ENCODE data around the gene C3orf20.

The C3orf20 gene

GRCh38 chr3:14700891-14701290 lies 25.9 kb downstream of the C3orf20 start:
- intact Hi-C loops (cut with DNase I; ENCODE audit: low total_unique reads): no loop called here
- no peak for DNase-seq

GRCh38 chr3:14701676-14702075 lies 26.7 kb downstream of the C3orf20 start:
- no peaks in the 10 kb centered on the region for H3K9me3 ChIP-seq
- no peak for TF ChIP-seq CTCF (IDR thresholded peaks at IDR 0.05)
- no peaks in the 10 kb centered on the region for H3K4me1 ChIP-seq
- no peaks in the 10 kb centered on the region for H3K27me3 ChIP-seq
- H3K27ac ChIP-seq: no peak overlapping the region
- H3K4me3 ChIP-seq: no peak overlapping the region
- intact Hi-C loops (cut with DNase I; ENCODE audit: low total_unique reads): no loop called here
- DNase-seq: no peak
- H3K36me3 ChIP-seq: no peaks in the 10 kb centered on the region

More at GRCh38 chr3:14700891-14701290, 25.9 kb downstream of the C3orf20 start:
- Histone ChIP-seq H3K27me3 (no peaks in the 10 kb centered on the region), H3K27ac (no peak overlapping the region), H3K4me1 (no peaks in the 10 kb centered on the region), H3K36me3 (no peaks in the 10 kb centered on the region), H3K4me3 (no peak overlapping the region), H3K9me3 (no peaks in the 10 kb centered on the region)
- no peak for TF ChIP-seq CTCF (IDR thresholded peaks at IDR 0.05)

- Histone ChIP-seq H3K4me3 (no peak overlapping the region), H3K36me3 (no peaks in the 10 kb centered on the region), H3K4me1 (no peaks in the 10 kb centered on the region), H3K27me3 (no peaks in the 10 kb centered on the region), H3K9me3 (no peaks in the 10 kb centered on the region), H3K27ac (no peak overlapping the region)
- no peak for DNase-seq
- no peak for TF ChIP-seq CTCF (IDR thresholded peaks at IDR 0.05)
- intact Hi-C loops (cut with DNase I; ENCODE audit: low total_unique reads): no loop called here
Observed at GRCh38 chr3:14703128-14703750, 28.3 kb downstream of the C3orf20 start.

GRCh38 chr3:14703791-14704190 lies 28.9 kb downstream of the C3orf20 start:
- H3K4me3 ChIP-seq: no peak overlapping the region
- no peaks in the 10 kb centered on the region for H3K9me3 ChIP-seq
- DNase-seq: no peak
- H3K36me3 ChIP-seq: no peaks in the 10 kb centered on the region
- intact Hi-C loops (cut with DNase I; ENCODE audit: low total_unique reads): no loop called here
- H3K4me1 ChIP-seq: no peaks in the 10 kb centered on the region
- H3K27ac ChIP-seq: no peak overlapping the region
- TF ChIP-seq CTCF (IDR thresholded peaks at IDR 0.05): no peak
- H3K27me3 ChIP-seq: no peaks in the 10 kb centered on the region

GRCh38 chr3:14706096-14706495 lies 31.2 kb downstream of the C3orf20 start:
- intact Hi-C loops (cut with DNase I; ENCODE audit: low total_unique reads): no loop called here
- no peak overlapping the region for H3K4me3 ChIP-seq
- H3K36me3 ChIP-seq: no peaks in the 10 kb centered on the region
- no peak for DNase-seq
- TF ChIP-seq CTCF (IDR thresholded peaks at IDR 0.05): no peak
- H3K27ac ChIP-seq: no peak overlapping the region
- no peaks in the 10 kb centered on the region for H3K27me3 ChIP-seq
- no peaks in the 10 kb centered on the region for H3K4me1 ChIP-seq
- peaks cover 0 to 7% (median 0%) of the 10 kb centered on the region in 3 donors for H3K9me3 ChIP-seq

GRCh38 chr3:14716591-14716990 lies 41.6 kb downstream of the C3orf20 start:
- H3K4me1 ChIP-seq: no peaks in the 10 kb centered on the region
- no peak for TF ChIP-seq CTCF (IDR thresholded peaks at IDR 0.05)
- H3K27me3 ChIP-seq: no peaks in the 10 kb centered on the region
- no peak overlapping the region for H3K27ac ChIP-seq
- H3K9me3 ChIP-seq: peaks cover 0 to 15% (median 5%) of the 10 kb centered on the region in 3 donors
- no peak overlapping the region for H3K4me3 ChIP-seq
- no peak for DNase-seq
- H3K36me3 ChIP-seq: no peaks in the 10 kb centered on the region
- intact Hi-C loops (cut with DNase I; ENCODE audit: low total_unique reads): no loop called here

All from tibial artery (tissue), 4 donors.